ENCODE data around the gene MARCHF10.

MARCHF10 gene

DNA sequence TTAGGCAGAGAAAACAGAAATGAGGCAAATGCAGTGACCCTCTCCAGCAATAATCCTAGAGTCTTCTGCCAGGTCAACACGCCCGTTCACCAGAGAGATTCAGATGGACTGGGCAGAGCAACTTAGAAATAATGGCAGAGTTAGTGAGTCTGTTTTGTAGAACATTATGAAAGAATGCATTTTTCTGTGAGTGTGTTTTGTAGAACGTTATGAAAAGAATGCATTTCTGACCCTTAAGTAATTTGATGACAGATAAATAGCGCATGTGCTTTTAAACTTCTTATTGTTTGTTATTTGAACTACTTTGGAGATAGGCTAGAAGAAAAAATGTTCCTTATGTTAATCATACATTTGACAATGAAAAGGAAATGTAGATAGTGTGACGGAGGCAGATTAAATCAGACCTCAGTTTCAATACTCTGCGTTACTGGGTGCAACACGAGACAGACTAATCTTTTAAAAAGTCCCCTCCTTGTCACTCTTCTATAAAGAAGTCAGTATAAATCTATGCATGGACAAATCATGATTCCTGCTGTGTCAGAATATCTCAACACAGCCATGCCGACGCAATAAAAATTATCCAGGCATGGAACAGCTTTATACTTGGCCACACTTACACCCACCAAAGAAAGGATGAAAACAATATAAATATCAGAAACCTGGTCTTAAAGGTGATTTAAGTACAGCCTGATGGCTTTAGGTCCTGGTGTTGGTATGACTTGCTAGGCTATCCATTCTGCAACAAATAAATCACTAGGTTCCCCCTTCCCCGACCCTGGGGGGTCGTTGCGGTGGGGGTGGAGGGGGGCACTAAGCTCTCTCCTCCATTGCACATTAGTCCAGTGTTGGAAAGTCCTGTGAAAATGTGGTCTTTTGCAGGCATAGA, 47.8 kb downstream of the MARCHF10 start:
- no peak for DNase-seq
- H3K27ac ChIP-seq (ENCODE audit: low read length, poor library complexity, severe bottlenecking) = no peak overlapping the region
- no peak overlapping the region for H3K14ac ChIP-seq (ENCODE audit: low read length in 2 of 2)
- 86% methylated on average over 7 of the region's 12 CpGs for WGBS
- H4K91ac ChIP-seq (ENCODE audit: low read length) = no peak overlapping the region
- no peaks in the 10 kb centered on the region for H3K79me1 ChIP-seq (replicated peaks; ENCODE audit: low read length, poor library complexity, severe bottlenecking)
- H3K4me2 ChIP-seq (ENCODE audit: low read length, poor library complexity, severe bottlenecking) = no peak overlapping the region
- no peak overlapping the region for H2AK5ac ChIP-seq (ENCODE audit: low read length, severe bottlenecking)
- H2BK12ac ChIP-seq (ENCODE audit: low read length in 2 of 2) = no peak overlapping the region
- H3K4me1 ChIP-seq (ENCODE audit: control insufficient read depth, insufficient read depth, low read depth, low read length) = peaks cover 4% of the 10 kb centered on the region
- H3K23ac ChIP-seq (ENCODE audit: low read length in 2 of 2) = no peak overlapping the region
- H3K36me3 ChIP-seq (ENCODE audit: control insufficient read depth in 1 of 2, insufficient read depth in 2 of 2, low read depth in 1 of 2, low read length in 2 of 2) = no peaks in the 10 kb centered on the region
- no peak overlapping the region for H3K4me3 ChIP-seq (ENCODE audit: insufficient read depth in 1 of 2, low read depth in 1 of 2, low read length in 2 of 2)
- H2BK5ac ChIP-seq (ENCODE audit: low read depth, low read length, poor library complexity, severe bottlenecking) = no peak overlapping the region
- H3K9me3 ChIP-seq (ENCODE audit: control insufficient read depth, low read length) = no peaks in the 10 kb centered on the region
- no peak overlapping the region for H4K8ac ChIP-seq (ENCODE audit: low read length)
- no peak overlapping the region for H2BK15ac ChIP-seq (ENCODE audit: low read depth, poor library complexity, severe bottlenecking)
- H2AFZ ChIP-seq (ENCODE audit: low read depth, low read length) = no peak overlapping the region
- H2BK120ac ChIP-seq (ENCODE audit: low read depth, low read length) = no peak overlapping the region
- H3K4ac ChIP-seq (ENCODE audit: low read depth in 1 of 2, low read length in 2 of 2) = no peak overlapping the region
- no peak overlapping the region for H3K18ac ChIP-seq (ENCODE audit: low read depth in 1 of 2, low read length in 2 of 2)
- H3K9ac ChIP-seq (ENCODE audit: low read length) = no peak overlapping the region
- H3K27me3 ChIP-seq (ENCODE audit: control insufficient read depth in 1 of 2, insufficient read depth in 1 of 2, low read length in 2 of 2) = peaks cover 0 to 19% of the 10 kb centered on the region in 2 experiments

DNA sequence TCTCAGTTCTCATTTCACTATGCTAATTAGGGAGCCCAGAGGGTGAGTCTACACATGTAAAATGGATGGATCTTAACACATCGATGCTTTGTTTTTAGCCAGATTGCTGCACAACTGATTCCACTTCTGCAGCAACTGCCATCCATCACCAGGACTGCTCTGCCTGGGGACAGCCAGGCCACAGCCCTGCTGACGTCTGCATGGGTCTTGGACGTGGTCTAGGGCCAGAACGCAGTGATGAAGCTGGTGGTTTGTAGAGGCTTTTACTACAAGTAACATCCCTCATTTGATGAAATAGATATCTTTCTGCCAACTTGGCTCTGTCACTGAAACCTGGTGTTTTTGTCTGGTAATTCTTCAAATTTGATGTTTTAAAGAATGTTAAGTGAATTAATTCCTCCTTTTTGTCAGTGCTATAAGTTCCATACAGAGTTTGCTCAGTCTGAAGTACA, 50.6 kb downstream of the MARCHF10 start:
- H3K4me1 ChIP-seq (ENCODE audit: control insufficient read depth, insufficient read depth, low read depth, low read length) = peaks cover 3% of the 10 kb centered on the region
- H3K4me2 ChIP-seq (ENCODE audit: low read length, poor library complexity, severe bottlenecking) = no peak overlapping the region
- H2BK5ac ChIP-seq (ENCODE audit: low read depth, low read length, poor library complexity, severe bottlenecking) = no peak overlapping the region
- H4K91ac ChIP-seq (ENCODE audit: low read length) = no peak overlapping the region
- H2AK5ac ChIP-seq (ENCODE audit: low read length, severe bottlenecking) = no peak overlapping the region
- H2BK12ac ChIP-seq (ENCODE audit: low read length in 2 of 2) = no peak overlapping the region
- no peak overlapping the region for H2BK120ac ChIP-seq (ENCODE audit: low read depth, low read length)
- no peaks in the 10 kb centered on the region for H3K36me3 ChIP-seq (ENCODE audit: control insufficient read depth in 1 of 2, insufficient read depth in 2 of 2, low read depth in 1 of 2, low read length in 2 of 2)
- H3K18ac ChIP-seq (ENCODE audit: low read depth in 1 of 2, low read length in 2 of 2) = peak overlapping the region in 1 of 2 experiments; percentile 60
- H4K8ac ChIP-seq (ENCODE audit: low read length) = no peak overlapping the region
- no peak overlapping the region for H3K4me3 ChIP-seq (ENCODE audit: insufficient read depth in 1 of 2, low read depth in 1 of 2, low read length in 2 of 2)
- no peak overlapping the region for H2AFZ ChIP-seq (ENCODE audit: low read depth, low read length)
- H3K27ac ChIP-seq (ENCODE audit: low read length, poor library complexity, severe bottlenecking) = no peak overlapping the region
- no peak overlapping the region for H3K9ac ChIP-seq (ENCODE audit: low read length)
- no peak overlapping the region for H3K23ac ChIP-seq (ENCODE audit: low read length in 2 of 2)
- H2BK15ac ChIP-seq (ENCODE audit: low read depth, poor library complexity, severe bottlenecking) = no peak overlapping the region
- H3K4ac ChIP-seq (ENCODE audit: low read depth in 1 of 2, low read length in 2 of 2) = no peak overlapping the region
- H3K27me3 ChIP-seq (ENCODE audit: control insufficient read depth in 1 of 2, insufficient read depth in 1 of 2, low read length in 2 of 2) = peaks cover 0 to 12% of the 10 kb centered on the region in 2 experiments
- 100% methylated on average over 1 of the region's 4 CpGs for WGBS
- no peaks in the 10 kb centered on the region for H3K9me3 ChIP-seq (ENCODE audit: control insufficient read depth, low read length)
- peak; percentile 35 for DNase-seq
- H3K79me1 ChIP-seq (replicated peaks; ENCODE audit: low read length, poor library complexity, severe bottlenecking) = no peaks in the 10 kb centered on the region
- no peak overlapping the region for H3K14ac ChIP-seq (ENCODE audit: low read length in 2 of 2)

DNA sequence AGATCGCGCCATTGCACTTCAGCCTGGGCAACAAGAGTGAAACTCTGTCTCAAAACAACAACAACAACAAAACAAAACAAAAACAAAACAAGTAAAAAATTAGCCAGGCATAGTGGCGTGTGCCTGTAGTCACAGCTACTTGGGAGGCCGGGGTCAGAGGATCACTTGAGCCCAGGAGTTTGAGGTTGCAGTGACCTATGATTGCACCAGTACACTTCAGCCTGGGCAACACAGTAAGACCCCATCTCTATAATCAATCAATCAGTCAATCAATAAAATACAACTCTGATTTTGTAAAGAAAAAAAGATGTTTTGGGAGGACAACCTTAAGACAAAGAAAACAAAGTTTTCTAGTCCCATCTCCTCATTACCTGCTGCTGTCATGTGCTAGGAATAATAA, 51.9 kb downstream of the MARCHF10 start:
- Histone ChIP-seq H3K18ac (ENCODE audit: low read depth in 1 of 2, low read length in 2 of 2) (no peak overlapping the region), H3K27me3 (ENCODE audit: control insufficient read depth in 1 of 2, insufficient read depth in 1 of 2, low read length in 2 of 2) (peaks cover 0 to 6% of the 10 kb centered on the region in 2 experiments), H3K9ac (ENCODE audit: low read length) (no peak overlapping the region), H3K14ac (ENCODE audit: low read length in 2 of 2) (no peak overlapping the region), H3K4me2 (ENCODE audit: low read length, poor library complexity, severe bottlenecking) (no peak overlapping the region), H2BK15ac (ENCODE audit: low read depth, poor library complexity, severe bottlenecking) (no peak overlapping the region), H2BK120ac (ENCODE audit: low read depth, low read length) (no peak overlapping the region), H3K4me1 (ENCODE audit: control insufficient read depth, insufficient read depth, low read depth, low read length) (peaks cover 2% of the 10 kb centered on the region), H2AFZ (ENCODE audit: low read depth, low read length) (no peak overlapping the region), H3K79me1 (replicated peaks; ENCODE audit: low read length, poor library complexity, severe bottlenecking) (no peaks in the 10 kb centered on the region), H3K4ac (ENCODE audit: low read depth in 1 of 2, low read length in 2 of 2) (no peak overlapping the region), H3K36me3 (ENCODE audit: control insufficient read depth in 1 of 2, insufficient read depth in 2 of 2, low read depth in 1 of 2, low read length in 2 of 2) (no peaks in the 10 kb centered on the region), H2BK5ac (ENCODE audit: low read depth, low read length, poor library complexity, severe bottlenecking) (no peak overlapping the region), H3K23ac (ENCODE audit: low read length in 2 of 2) (no peak overlapping the region), H2BK12ac (ENCODE audit: low read length in 2 of 2) (no peak overlapping the region), H4K91ac (ENCODE audit: low read length) (no peak overlapping the region), H4K8ac (ENCODE audit: low read length) (no peak overlapping the region), H2AK5ac (ENCODE audit: low read length, severe bottlenecking) (no peak overlapping the region), H3K9me3 (ENCODE audit: control insufficient read depth, low read length) (no peaks in the 10 kb centered on the region), H3K4me3 (ENCODE audit: insufficient read depth in 1 of 2, low read depth in 1 of 2, low read length in 2 of 2) (no peak overlapping the region), H3K27ac (ENCODE audit: low read length, poor library complexity, severe bottlenecking) (no peak overlapping the region)
- 90% methylated on average over 4 of the region's 4 CpGs for WGBS
- no peak for DNase-seq

DNA sequence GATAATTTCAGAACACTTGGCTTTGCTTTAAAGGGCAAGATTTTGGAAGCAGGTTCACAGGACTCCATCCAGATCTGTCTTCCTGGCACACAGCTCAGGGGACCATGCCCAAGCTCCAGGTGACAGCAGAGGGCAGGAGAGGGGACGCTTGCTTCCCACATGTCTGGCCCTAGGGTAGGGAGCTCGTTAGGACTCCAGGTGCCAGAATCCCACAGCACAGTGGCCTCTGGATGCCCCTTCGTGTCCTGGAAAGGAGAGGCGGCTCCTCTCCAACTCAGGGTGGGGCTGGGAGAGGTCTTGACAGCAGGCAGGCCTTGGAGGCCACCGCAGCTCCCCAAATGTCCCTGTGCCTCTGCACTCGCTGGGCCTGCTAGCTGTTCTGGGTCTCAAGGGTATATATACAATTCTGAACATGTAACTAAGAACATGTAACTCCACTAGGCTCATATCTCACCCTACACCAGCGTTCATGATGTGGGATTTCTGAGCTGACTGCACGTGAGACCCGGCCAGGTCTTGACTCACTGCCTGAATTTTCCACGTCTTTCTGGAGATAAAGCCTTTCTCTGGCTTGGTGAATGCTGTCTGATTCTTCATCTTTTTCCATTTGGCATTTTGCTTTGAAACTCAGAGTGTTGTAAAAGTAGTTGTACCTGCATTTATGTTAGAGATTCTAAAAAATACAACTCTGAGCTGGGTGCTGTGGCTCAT, 52.8 kb downstream of the MARCHF10 start:
- H3K27ac ChIP-seq (ENCODE audit: low read length, poor library complexity, severe bottlenecking) = no peak overlapping the region
- no peak overlapping the region for H2BK120ac ChIP-seq (ENCODE audit: low read depth, low read length)
- no peak overlapping the region for H3K4ac ChIP-seq (ENCODE audit: low read depth in 1 of 2, low read length in 2 of 2)
- H2AFZ ChIP-seq (ENCODE audit: low read depth, low read length) = no peak overlapping the region
- DNase-seq = no peak
- H3K9ac ChIP-seq (ENCODE audit: low read length) = no peak overlapping the region
- H3K79me1 ChIP-seq (replicated peaks; ENCODE audit: low read length, poor library complexity, severe bottlenecking) = no peaks in the 10 kb centered on the region
- H2BK5ac ChIP-seq (ENCODE audit: low read depth, low read length, poor library complexity, severe bottlenecking) = no peak overlapping the region
- no peak overlapping the region for H2AK5ac ChIP-seq (ENCODE audit: low read length, severe bottlenecking)
- H2BK15ac ChIP-seq (ENCODE audit: low read depth, poor library complexity, severe bottlenecking) = no peak overlapping the region
- H3K27me3 ChIP-seq (ENCODE audit: control insufficient read depth in 1 of 2, insufficient read depth in 1 of 2, low read length in 2 of 2) = peaks cover 0 to 10% of the 10 kb centered on the region in 2 experiments
- no peak overlapping the region for H3K18ac ChIP-seq (ENCODE audit: low read depth in 1 of 2, low read length in 2 of 2)
- 94% methylated on average over 10 of the region's 10 CpGs for WGBS
- H3K23ac ChIP-seq (ENCODE audit: low read length in 2 of 2) = no peak overlapping the region
- H2BK12ac ChIP-seq (ENCODE audit: low read length in 2 of 2) = no peak overlapping the region
- no peak overlapping the region for H4K8ac ChIP-seq (ENCODE audit: low read length)
- peaks cover 8% of the 10 kb centered on the region for H3K4me1 ChIP-seq (ENCODE audit: control insufficient read depth, insufficient read depth, low read depth, low read length)
- no peaks in the 10 kb centered on the region for H3K9me3 ChIP-seq (ENCODE audit: control insufficient read depth, low read length)
- H3K36me3 ChIP-seq (ENCODE audit: control insufficient read depth in 1 of 2, insufficient read depth in 2 of 2, low read depth in 1 of 2, low read length in 2 of 2) = no peaks in the 10 kb centered on the region
- H3K4me2 ChIP-seq (ENCODE audit: low read length, poor library complexity, severe bottlenecking) = no peak overlapping the region
- H3K14ac ChIP-seq (ENCODE audit: low read length in 2 of 2) = no peak overlapping the region
- H4K91ac ChIP-seq (ENCODE audit: low read length) = no peak overlapping the region
- no peak overlapping the region for H3K4me3 ChIP-seq (ENCODE audit: insufficient read depth in 1 of 2, low read depth in 1 of 2, low read length in 2 of 2)

Measured in mesenchymal stem cell (in vitro differentiated cells and primary cell).